ENCODE data around the gene NGFR.

DNA sequence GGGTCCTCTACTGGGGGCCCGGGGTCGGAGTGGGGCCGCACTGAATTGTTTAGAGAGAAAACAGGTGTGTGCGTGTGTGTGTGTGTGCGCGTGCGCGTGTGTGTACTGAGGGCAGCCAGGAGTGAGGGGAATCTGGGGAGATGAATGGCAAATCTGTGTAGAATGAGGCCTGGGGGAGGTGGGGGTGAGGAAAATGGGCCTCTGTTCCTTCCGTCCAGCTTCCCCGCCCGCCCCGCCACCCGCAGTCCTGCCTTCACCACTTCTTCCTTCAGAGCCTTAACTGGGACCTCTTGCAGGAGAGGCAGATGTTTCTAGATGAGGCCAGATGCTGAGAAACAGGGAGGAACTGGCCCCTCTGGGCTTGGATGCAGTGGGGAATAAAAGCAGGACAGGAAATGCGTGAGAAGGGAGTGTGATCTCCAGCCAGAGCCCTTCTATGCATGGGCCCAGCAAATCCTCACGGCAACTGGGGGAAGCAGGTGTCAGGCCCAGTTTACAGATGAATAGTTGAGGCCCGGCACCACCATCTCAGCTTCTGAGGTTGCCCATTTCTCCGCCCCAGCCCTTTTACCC lies 29.7 kb upstream of the NGFR start:
- TF ChIP-seq EZH2 (IDR thresholded peaks at IDR 0.05; ENCODE audit: low read depth) (no peak), CTCF (conservative IDR thresholded peaks at IDR 0.05) (no peak)
